K562 (cell line): Measurements from ENCODE around the gene RARRES2. TPM values are rescaled to one million over a fixed set of nuclear protein-coding genes. Genes with fewer than 3 reads are reported as not detected.

ENCODE experiments used
- ARID2 ChIP-seq: fragments of 450-650 bp; IDR thresholded peaks from 2 replicates; pipeline ENCODE4 v1.6.1; 2017; ENCODE audit warnings: antibody characterized with exemption, mild to moderate bottlenecking
- GTF2F1 ChIP-seq: IDR thresholded peaks from 2 replicates; pipeline ENCODE4 v1.6.1; 2011; ENCODE audit warnings: low read depth, low read length, improper control_type of control experiment
- GTF3C2 ChIP-seq: IDR thresholded peaks from 3 replicates; pipeline ENCODE4 v1.6.1; 2011; ENCODE audit warnings: borderline replicate concordance, mild to moderate bottlenecking, moderate library complexity; ENCODE audit not compliant: insufficient read length; ENCODE audit errors: extremely low read depth
- HMGN3 ChIP-seq: IDR thresholded peaks from 2 replicates; pipeline ENCODE4 v1.6.1; 2011; ENCODE audit warnings: borderline replicate concordance, low read depth, mild to moderate bottlenecking, mixed read lengths, low read length; ENCODE audit not compliant: insufficient read length; ENCODE audit errors: extremely low read depth
- KDM4B ChIP-seq, 2 experiments: fragments of 450-650 bp in 1 of 2; sonication (generic) in 1 of 2; IDR thresholded peaks; 2 replicates each; pipeline ENCODE4 v1.6.1; 2016 to 2017; ENCODE audit warnings: borderline replicate concordance in 2 of 2, antibody characterized with exemption in 1 of 2, low read depth in 1 of 2, mild to moderate bottlenecking in 1 of 2
- MCM5 ChIP-seq: fragments of 450-650 bp; IDR thresholded peaks from 2 replicates; pipeline ENCODE4 v1.6.1; 2016; ENCODE audit warnings: low read depth
- MTA3 ChIP-seq: fragments of 450-650 bp; formaldehyde crosslinking; IDR thresholded peaks from 2 replicates; pipeline ENCODE4 v1.6.1; 2017; ENCODE audit warnings: mild to moderate bottlenecking, borderline replicate concordance
- NCOA4 ChIP-seq: fragments of 450-650 bp; IDR thresholded peaks from 2 replicates; pipeline ENCODE4 v1.6.1; 2018; ENCODE audit warnings: mild to moderate bottlenecking; ENCODE audit not compliant: partially characterized antibody
- TAF7 ChIP-seq: fragments of 450-650 bp; IDR thresholded peaks from 2 replicates; pipeline ENCODE4 v1.6.1; 2016; ENCODE audit warnings: missing genetic modification characterization, missing compliant biosample characterization
- ZNF146 ChIP-seq: IDR thresholded peaks from one replicate; pipeline ENCODE4 v1.6.1; 2018; ENCODE audit warnings: missing compliant biosample characterization; ENCODE audit not compliant: unreplicated experiment
- ZNF224 ChIP-seq: sonication (generic); formaldehyde crosslinking; IDR thresholded peaks from 2 replicates; pipeline ENCODE4 v1.8.0; 2022; ENCODE audit warnings: mild to moderate bottlenecking, missing genetic modification reagents
- ZNF431 ChIP-seq: sonication (generic); formaldehyde crosslinking; IDR thresholded peaks from 2 replicates; pipeline ENCODE4 v1.8.0; 2022; ENCODE audit warnings: mild to moderate bottlenecking, missing genetic modification reagents
- ZNF511 ChIP-seq: sonication (generic); formaldehyde crosslinking; IDR thresholded peaks from 2 replicates; pipeline ENCODE4 v1.8.0; 2022; ENCODE audit warnings: mild to moderate bottlenecking, missing genetic modification reagents
- ZNF668 ChIP-seq: fragments of 250-450 bp; sonication (Bioruptor Pico); IDR thresholded peaks from 2 replicates; pipeline ENCODE4 v1.8.0; 2022; ENCODE audit warnings: mild to moderate bottlenecking, inconsistent platforms
- polyA plus RNA-seq, 8 experiments: library from polyadenylated mRNA; depleted of rRNA in 4 of 8; stranded (reverse) in 5 of 8; unstranded in 3 of 8; fragments of >200 nt; fragmentation: Nextera tagmentation in 2 of 8; fragmentation: Illumina TruSeq in 1 of 8; extraction: Ambion mirVana in 2 of 8; extraction: Trizol in 1 of 8; gene quantifications; 2 replicates each; pipeline versions ENCODE4 v1.2.1 to v1.2.3, GENCODE V29; 2011 to 2014; ENCODE audit warnings: inconsistent platforms in 1 of 8, missing spikeins in 1 of 8
- total RNA-seq, 7 experiments: library from RNA; depleted of rRNA in 6 of 7; stranded (reverse); fragments of >200 nt in 6 of 7; fragmentation: Illumina TruSeq in 2 of 7; extraction: Trizol in 2 of 7; gene quantifications; 2 replicates each; pipeline versions ENCODE4 v1.2.1 to v1.2.3, GENCODE V29; 2011 to 2021; ENCODE audit warnings: low replicate concordance in 1 of 7
- TF ChIP-seq, protein P1 (sequence below), 2 experiments: fragments of 450-650 bp; formaldehyde crosslinking in 1 of 2; IDR thresholded peaks; 2 replicates each; pipeline versions ENCODE4 v1.4.0 to v1.6.1; 2014 to 2020; ENCODE audit warnings: mild to moderate bottlenecking in 2 of 2, borderline replicate concordance in 1 of 2, low read depth in 1 of 2

The RARRES2 gene
- total and polyA plus RNA-seq, 9 of the 15 experiments (the other 6 are each of a cell fraction or from before 2014, with no cell fraction given): 0.11 to 1.7 (median 0.23) TPM; not detected in 6

- TF ChIP-seq ZNF511: peak; percentile 97
- TF ChIP-seq TAF7 (tag): no peak
- no peak for TF ChIP-seq ZNF146 (CRISPR knock-in tag)
- TF ChIP-seq MTA3: peak; percentile 99
- TF ChIP-seq, protein P1, sequence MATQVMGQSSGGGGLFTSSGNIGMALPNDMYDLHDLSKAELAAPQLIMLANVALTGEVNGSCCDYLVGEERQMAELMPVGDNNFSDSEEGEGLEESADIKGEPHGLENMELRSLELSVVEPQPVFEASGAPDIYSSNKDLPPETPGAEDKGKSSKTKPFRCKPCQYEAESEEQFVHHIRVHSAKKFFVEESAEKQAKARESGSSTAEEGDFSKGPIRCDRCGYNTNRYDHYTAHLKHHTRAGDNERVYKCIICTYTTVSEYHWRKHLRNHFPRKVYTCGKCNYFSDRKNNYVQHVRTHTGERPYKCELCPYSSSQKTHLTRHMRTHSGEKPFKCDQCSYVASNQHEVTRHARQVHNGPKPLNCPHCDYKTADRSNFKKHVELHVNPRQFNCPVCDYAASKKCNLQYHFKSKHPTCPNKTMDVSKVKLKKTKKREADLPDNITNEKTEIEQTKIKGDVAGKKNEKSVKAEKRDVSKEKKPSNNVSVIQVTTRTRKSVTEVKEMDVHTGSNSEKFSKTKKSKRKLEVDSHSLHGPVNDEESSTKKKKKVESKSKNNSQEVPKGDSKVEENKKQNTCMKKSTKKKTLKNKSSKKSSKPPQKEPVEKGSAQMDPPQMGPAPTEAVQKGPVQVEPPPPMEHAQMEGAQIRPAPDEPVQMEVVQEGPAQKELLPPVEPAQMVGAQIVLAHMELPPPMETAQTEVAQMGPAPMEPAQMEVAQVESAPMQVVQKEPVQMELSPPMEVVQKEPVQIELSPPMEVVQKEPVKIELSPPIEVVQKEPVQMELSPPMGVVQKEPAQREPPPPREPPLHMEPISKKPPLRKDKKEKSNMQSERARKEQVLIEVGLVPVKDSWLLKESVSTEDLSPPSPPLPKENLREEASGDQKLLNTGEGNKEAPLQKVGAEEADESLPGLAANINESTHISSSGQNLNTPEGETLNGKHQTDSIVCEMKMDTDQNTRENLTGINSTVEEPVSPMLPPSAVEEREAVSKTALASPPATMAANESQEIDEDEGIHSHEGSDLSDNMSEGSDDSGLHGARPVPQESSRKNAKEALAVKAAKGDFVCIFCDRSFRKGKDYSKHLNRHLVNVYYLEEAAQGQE (IDR thresholded peaks at IDR 0.05; ENCODE audit: borderline replicate concordance): peak; percentile 83
- TF ChIP-seq, protein P1 (CRISPR knock-in tag; IDR thresholded peaks at IDR 0.05; ENCODE audit: low read depth): peak; percentile 58; the same call in 1 of the 2 replicates
- peak; percentile 82 for TF ChIP-seq ZNF431
- TF ChIP-seq ARID2: no peak
- TF ChIP-seq ZNF668 (CRISPR knock-in tag): no peak
- peak in 1 of 2 experiments; percentile 95; a peak in 2 of 4 replicates for TF ChIP-seq KDM4B (IDR thresholded peaks at IDR 0.05; ENCODE audit: borderline replicate concordance in 2 of 2, low read depth in 1 of 2)
- no peak for TF ChIP-seq MCM5
- TF ChIP-seq ZNF224 (CRISPR knock-in tag): no peak; the same call in none of the 2 replicates
- no peak for TF ChIP-seq GTF2F1
- no peak for TF ChIP-seq NCOA4
- peak; percentile 41 for TF ChIP-seq HMGN3
- no peak for TF ChIP-seq GTF3C2
These were observed 26.9 kb upstream of the RARRES2 start, which contains the start of gene REPIN1 (continued) for GRCh38 chr7:150368096-150368883.
